Measurements from ENCODE around the gene DCANP1.

DCANP1 gene

GRCh38 chr5:135480511-135480910 is 33.4 kb upstream of the DCANP1 start:
- H3K4me3 ChIP-seq (ENCODE audit: low read depth, low read length), result no peak overlapping the region

DNA sequence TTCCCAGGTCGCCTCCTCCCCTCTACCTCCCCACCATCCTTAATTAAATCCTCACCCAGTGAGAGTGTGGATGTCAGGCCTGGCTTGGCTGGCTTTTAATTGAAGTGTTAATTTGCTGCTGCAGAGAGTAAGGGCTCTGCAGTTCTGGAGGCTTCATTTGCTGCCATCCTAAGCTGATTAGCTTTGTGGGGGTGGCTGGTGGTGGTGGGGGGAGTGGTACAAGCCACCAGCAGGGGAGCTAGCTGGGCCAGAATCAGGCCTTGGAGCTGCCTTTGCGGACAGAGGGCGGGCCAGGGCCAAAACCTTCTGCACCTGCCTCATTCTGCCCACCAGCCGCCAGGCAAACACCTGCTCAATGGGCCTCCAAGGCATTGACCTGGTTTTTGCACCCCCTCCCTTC is 31.8 kb upstream of the DCANP1 start:
- no peak overlapping the region for H3K4me3 ChIP-seq (ENCODE audit: low read depth, low read length)

DNA sequence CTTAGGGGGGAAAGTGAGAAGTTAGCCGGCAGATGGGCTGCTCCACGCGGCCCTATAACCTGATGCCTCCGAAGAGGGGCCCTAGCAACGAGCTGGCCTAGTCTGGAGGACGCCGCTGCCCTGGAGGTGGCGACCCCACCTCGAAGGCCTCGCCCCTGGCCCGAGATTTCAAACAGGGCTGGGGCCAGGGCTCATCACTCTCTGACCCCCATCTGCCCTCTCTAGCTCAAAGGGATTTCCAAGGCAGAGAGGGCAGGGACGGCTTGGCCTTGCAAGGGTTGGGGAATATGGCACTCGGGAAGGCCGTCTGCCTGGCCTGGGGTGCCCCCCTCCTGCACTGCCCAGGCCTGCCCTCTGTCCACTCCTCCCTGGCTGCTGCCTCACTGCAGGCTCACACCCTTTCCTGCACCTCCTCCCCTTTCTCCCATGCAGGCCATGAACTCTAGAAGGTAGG is 30.5 kb upstream of the DCANP1 start:
- H3K4me3 ChIP-seq (ENCODE audit: low read depth, low read length), result no peak overlapping the region

- H3K4me3 ChIP-seq (ENCODE audit: low read depth, low read length), result no peak overlapping the region
Observed at GRCh38 chr5:135476615-135477581, 29.8 kb upstream of the DCANP1 start.

DNA sequence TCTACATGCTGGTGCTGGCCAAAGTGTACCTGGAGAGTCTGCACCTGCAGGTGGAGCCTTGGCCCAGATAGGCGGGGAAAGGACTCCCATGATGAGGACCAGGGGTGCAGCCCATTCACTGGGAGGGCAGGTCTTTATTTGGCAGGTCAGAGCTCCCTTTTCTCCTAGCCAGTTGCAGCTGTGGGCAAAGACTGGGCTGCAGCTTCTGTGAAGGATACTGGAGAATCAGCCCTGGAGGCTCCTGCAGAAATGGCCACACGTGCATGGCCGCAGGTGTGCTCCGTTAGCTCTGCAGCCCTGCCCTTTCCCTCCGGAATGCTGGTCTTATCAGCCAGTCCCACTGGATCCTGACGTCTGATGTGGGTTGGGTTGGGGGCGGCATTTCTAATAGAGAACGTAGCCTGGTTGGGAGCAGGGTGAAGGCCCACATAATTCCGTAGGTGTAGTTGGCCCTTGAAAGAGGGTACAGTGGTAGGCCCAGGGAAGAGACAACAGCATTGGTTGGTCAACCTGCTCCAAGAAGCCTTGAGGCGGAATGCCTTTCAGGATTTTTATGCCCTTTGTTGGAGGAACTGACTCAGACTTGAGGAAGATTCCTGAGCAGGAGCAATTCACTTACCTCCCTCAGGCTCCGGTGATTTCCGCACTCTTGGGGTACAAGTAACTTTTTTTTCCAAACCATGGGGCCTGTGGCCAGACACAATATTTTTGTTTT is 27.0 kb upstream of the DCANP1 start:
- no peak overlapping the region for H3K4me3 ChIP-seq (ENCODE audit: low read depth, low read length)

DNA sequence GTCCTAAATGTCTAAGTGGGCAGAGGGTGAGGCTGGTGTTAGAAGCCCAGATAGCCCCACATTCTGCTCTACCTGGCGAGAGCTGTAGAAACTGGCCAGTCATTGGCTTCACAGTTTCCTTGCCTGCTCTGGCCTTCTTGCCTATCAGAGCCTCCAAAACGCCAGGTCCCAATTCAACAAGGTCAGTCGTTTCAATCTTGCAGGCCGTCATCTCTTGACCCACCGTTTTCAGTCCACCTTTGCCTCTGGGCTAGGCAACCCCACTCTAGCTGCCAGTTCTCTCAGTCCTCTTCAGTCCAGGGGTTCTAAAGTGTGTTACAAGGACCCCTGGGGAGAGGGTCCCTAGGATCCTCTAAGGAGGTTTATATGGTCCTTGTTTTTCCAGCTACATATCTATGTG is 25.0 kb upstream of the DCANP1 start:
- no peak overlapping the region for H3K4me3 ChIP-seq (ENCODE audit: low read depth, low read length)

GRCh38 chr5:135471726-135472125 is 24.6 kb upstream of the DCANP1 start:
- no peak overlapping the region for H3K4me3 ChIP-seq (ENCODE audit: low read depth, low read length)

DNA sequence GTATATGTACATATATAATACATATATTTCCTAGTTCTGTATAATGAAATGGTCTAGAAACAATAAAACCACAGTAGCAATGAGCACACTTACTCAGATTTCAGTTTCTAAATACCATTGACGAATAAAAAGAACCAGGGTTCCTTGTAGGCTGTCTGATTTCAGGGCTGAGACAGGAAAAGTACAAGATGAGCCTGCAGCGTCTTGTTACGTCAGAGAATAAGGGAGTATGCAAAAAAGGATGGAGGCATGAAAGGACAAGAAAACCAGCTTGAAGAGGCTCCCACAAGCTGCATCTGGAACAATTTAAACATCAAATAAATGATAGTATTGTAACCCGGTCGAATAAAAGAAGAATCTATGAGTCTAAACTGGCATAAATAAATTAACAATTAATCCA is 22.8 kb upstream of the DCANP1 start:
- H3K4me3 ChIP-seq (ENCODE audit: low read depth, low read length), result no peak overlapping the region

DNA sequence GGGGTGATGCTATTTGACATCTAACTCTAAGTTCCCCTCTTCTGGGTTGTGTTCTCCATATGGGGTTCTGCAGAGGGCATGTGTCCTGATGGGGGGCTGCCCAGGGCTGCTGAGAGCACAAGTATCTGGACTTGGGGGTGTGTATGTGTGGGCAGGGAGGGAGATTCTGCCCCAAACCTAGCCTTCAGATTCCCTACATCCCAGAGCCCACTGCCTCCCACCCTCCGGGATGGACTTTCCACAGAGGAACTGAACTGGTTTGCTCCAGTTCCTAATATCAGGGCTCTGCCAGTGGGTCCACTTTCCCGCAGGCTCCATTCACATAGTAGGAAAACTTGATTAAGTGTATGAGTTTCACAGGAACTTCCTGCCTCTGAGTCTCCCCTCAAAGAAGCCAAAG is 21.4 kb upstream of the DCANP1 start:
- no peak overlapping the region for H3K4me3 ChIP-seq (ENCODE audit: low read depth, low read length)

DNA sequence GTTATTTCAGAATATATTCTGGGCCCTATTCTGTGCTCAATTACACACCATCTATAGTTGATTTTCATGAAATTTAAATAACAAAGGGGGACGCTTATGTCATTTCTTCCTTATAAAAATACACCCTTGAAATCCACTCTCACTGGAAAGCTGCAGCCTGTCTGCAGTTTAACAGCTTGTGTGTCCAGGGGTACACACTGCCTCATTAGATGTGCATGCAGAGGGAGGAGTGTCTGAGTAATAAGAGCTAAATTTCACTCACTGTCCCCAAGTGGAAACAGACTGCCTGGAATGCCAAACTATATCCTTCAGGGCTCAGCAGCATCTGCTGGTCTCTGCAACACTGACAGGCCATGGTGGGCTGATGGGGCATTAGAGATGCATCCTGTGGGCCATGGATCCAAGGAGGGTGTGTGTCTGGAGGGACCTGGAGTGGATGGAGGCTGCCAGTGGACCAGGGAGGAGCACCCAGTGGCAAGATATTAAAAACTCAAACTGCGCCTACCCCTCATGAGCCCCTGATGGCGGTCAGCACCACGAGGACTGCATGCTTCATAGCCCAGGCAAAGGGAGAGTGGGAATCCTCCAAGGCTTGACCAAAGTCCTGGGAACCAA is 20.8 kb upstream of the DCANP1 start:
- H3K4me3 ChIP-seq (ENCODE audit: low read depth, low read length), result no peak overlapping the region

DNA sequence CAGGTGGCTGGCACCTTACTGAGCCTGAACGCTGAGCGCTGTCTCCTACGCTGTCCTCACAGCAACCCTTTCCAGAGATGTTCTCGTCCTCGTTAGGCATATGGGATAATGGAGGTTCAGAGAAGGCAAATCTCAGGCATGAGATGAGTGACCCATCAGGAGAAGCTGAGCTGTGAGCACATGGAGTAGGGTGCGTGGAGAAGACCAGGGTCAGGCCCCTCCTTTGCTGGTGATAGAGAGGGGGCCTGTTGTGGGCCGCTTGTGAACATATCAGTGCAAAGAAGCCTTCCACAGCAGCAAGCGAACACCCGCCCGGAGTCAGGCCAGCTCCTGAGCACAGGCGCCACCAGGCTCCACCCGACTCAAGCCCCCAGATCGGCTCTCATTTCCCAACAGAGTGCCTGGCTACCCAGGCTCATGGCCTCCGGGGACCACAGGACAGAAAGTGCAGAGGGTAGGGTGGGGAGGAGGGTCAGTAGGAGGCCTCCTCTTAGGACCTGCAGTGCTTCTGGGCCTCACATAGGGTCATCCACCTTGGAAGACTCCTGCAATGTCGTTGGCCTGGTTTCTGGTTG is 20.0 kb upstream of the DCANP1 start:
- H3K4me3 ChIP-seq (ENCODE audit: low read depth, low read length), result no peak overlapping the region

- H3K4me3 ChIP-seq (ENCODE audit: low read depth, low read length), result no peak overlapping the region
Observed at GRCh38 chr5:135466178-135467050, 19.3 kb upstream of the DCANP1 start.

- H3K4me3 ChIP-seq (ENCODE audit: low read depth, low read length), result no peak overlapping the region
Observed at GRCh38 chr5:135465391-135466122, 18.4 kb upstream of the DCANP1 start.

DNA sequence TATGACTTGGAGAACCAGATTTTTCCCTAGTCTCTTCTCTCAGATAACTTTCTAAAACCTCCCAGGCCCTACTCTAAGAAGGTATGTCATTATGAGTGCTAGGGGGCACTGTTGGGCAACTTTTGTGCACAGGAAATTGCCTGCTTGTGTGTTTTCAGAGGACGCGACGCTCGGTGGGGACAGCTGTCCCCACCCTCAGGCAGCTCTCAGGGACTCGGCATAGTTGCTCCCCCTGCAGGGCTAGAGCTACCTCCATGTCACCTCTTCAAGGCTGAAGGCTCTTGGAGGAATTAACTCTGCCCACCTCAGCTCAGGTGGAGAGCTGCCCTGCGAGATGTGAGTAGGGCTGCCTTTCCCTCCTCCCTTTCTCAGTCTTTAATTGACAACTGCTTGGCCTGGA is 15.2 kb upstream of the DCANP1 start:
- no peak overlapping the region for H3K4me3 ChIP-seq (ENCODE audit: low read depth, low read length)

DNA sequence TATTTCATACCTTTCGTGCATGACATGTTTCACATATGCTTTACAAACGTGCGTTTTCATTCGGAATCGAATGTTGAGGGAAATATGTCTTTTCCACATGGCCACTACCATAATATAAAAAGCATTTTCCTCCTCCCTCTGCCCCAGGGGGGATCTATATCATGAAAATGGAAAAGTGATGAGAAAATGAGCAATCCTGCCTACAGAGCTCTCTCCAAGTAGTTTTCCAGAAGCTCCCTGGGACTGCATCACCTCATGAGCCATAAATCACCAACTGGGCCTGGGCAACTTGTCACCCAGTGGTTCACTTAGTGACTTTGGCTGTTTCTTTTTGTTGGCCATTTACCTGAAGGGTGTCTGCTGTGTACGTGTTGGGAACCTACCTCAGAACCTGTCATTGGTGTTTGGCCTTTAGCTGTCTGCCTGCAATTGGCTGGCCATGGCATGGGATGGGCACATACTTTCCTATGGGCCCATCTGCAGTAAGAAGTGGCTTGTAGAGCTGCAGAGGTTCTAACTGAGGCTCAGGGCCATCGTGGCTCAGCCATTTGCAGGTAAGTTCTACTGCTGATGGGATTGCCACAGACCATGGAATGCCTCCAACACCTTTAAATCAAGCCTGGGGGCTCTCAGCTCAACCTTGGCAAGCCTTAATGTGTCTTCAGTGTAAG is 14.5 kb upstream of the DCANP1 start:
- H3K4me3 ChIP-seq (ENCODE audit: low read depth, low read length), result no peak overlapping the region

DNA sequence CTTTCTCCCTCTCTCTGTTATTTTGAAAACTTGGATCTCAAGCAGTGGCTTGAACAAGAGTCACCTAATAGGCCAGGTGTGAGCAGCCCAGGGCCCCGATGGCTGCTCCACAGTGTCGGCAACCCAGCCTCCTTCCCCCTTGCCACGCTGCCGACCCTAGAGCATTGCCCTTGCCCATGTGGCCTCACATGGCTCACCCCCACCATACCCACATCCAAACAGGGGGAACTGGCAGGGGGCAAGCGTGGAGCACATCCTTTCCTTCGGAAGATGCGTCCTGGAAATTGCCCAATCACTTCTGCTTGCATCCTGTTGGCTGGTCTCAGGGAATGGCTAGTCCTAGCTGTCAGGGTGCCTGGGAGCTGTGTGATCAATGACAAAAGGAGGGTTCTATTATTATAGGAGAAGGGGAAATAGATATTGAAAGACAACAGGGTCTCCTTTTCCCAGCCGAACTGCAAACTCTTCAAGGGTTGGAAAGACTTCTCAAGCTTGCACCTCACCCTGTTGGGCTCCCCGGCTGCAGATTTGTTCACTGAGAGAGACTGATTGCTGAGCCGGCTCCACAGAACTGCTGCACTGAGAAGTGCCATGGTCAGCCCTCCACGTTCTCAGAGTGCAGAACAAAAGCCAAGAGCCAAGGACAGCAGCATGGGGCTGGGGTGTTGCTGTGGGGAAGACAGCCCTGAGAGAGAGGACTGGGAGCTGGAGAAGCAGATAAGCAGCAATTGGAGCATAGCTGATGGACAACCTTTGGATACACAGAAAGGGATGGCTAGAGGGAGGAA is 13.3 kb upstream of the DCANP1 start:
- H3K4me3 ChIP-seq (ENCODE audit: low read depth, low read length), result no peak overlapping the region

DNA sequence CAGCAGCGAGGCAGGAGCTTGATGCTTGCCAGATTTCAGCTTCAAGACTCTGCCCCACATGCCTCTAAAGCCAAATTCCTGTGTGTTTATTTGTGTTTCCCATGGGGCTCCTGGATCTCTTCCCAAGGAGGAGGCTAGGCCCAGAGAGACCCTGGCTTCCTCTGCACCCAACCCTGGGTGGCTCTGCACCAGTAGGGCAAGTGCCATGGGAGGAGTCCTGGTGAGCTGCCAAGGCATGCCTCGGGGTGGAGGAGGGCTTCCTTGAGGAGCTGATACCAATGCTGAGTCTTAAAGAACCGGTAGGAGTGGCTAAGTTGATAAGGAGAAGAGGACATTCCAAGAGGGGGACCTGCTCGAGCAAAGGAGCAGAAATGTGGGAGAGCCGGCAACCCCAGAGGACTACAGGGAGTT is 11.8 kb upstream of the DCANP1 start:
- H3K4me3 ChIP-seq (ENCODE audit: low read depth, low read length), result no peak overlapping the region

- H3K4me3 ChIP-seq (ENCODE audit: low read depth, low read length), result no peak overlapping the region
Observed at GRCh38 chr5:135458356-135458755, 11.2 kb upstream of the DCANP1 start.

All from iPS-11a (cell line).